ENCODE results near the gene LRRC53.

- TF ChIP-seq FOXK2 (IDR thresholded peaks at IDR 0.05) (no peak), HDGF (IDR thresholded peaks at IDR 0.05; ENCODE audit: borderline replicate concordance) (no peak), TARDBP (IDR thresholded peaks at IDR 0.05) (no peak)
These were observed 26.8 kb downstream of the LRRC53 start for GRCh38 chr1:74485622-74486021.
